Tibial nerve (tissue), 3 donors: ENCODE measurements around the gene DENND6A.

ENCODE experiments used
- POLR2A ChIP-seq, 2 donors: fragments of 450-650 bp; IDR thresholded peaks; one replicate each; pipeline ENCODE4 v1.6.1; 2017; ENCODE audit warnings: antibody characterized with exemption in 2 of 2, mild to moderate bottlenecking in 2 of 2, moderate library complexity in 2 of 2
- TF ChIP-seq, protein P1 (sequence below), 5 experiments: fragments of 200-600 bp in 3 of 5; fragments of 450-650 bp in 2 of 5; sonication (generic) in 3 of 5; IDR thresholded peaks; one replicate each; pipeline ENCODE4 v1.5.1; 2016 to 2019; ENCODE audit warnings: antibody characterized with exemption in 5 of 5, mild to moderate bottlenecking in 3 of 5, moderate library complexity in 2 of 5

DNA sequence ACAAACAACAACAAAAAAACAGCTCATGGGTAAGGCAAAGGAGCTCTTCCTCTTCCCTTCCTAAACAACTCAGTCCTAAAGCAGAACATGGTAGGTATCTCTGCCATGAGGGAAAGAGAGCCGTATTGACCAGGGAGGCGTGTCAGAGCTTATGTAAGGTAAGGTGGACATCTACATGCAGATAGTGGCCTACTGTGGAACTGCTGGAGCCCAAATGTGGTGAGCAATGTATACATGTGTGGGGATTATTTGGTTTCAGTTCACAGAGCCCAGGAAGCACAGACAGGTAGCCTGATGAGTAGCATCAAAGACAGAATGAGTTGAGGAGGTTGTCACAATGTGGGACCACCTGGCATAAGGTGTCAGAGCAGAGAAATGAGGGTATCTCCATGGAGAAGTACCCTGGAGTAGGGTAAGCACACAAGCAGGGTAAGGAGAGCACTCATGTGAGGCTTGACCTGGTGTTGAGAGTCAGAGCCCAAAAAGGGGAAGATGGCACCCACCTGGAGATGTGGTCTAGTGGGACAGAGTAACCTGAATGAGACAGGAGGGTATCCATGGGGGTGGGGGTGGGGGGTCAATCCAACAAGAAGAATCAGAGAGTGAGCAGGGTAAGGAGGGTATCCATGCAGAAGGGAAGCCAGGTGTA is 45.5 kb downstream of the DENND6A start:
- no peak for TF ChIP-seq POLR2A (IDR thresholded peaks at IDR 0.05)
- TF ChIP-seq, protein P1, sequence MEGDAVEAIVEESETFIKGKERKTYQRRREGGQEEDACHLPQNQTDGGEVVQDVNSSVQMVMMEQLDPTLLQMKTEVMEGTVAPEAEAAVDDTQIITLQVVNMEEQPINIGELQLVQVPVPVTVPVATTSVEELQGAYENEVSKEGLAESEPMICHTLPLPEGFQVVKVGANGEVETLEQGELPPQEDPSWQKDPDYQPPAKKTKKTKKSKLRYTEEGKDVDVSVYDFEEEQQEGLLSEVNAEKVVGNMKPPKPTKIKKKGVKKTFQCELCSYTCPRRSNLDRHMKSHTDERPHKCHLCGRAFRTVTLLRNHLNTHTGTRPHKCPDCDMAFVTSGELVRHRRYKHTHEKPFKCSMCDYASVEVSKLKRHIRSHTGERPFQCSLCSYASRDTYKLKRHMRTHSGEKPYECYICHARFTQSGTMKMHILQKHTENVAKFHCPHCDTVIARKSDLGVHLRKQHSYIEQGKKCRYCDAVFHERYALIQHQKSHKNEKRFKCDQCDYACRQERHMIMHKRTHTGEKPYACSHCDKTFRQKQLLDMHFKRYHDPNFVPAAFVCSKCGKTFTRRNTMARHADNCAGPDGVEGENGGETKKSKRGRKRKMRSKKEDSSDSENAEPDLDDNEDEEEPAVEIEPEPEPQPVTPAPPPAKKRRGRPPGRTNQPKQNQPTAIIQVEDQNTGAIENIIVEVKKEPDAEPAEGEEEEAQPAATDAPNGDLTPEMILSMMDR (IDR thresholded peaks at IDR 0.05) = no peak
